NCI-H524 treated with DMSO at 0.1 percent for 48 hours (cell line): Measurements from ENCODE around the gene PPP5C.
"Not testable (repeated sequence)": the region's sequence is repeated elsewhere in the genome, so short reads cannot be mapped to it uniquely, and the experiment has no call there.

Source experiments
- DNase-seq: peaks from one replicate; lab custom pipeline; 2025; lab: John Stamatoyannopoulos, UW

PPP5C gene

GRCh38 chr19:46435009-46435408 is 88.1 kb downstream of the PPP5C start:
- DNase-seq = no peak

- DNase-seq = not testable (repeated sequence)
These were observed 88.8 kb downstream of the PPP5C start for GRCh38 chr19:46435689-46436088.
